Sigmoid colon (tissue), 7 donors: ENCODE results near the gene PHOX2A. TPM values are rescaled to one million over a fixed set of nuclear protein-coding genes. Genes with fewer than 3 reads are reported as not detected.

Experiments used
- DNase-seq: peaks from one replicate; pipeline ENCODE4 v3.0.0-alpha.2; 2019
- H3K27ac ChIP-seq, 4 donors: fragments of 200-600 bp; sonication (generic); one replicate each; pipeline ENCODE4 v1.5.1; 2016 to 2019; ENCODE audit warnings: mild to moderate bottlenecking in 1 of 4
- H3K27me3 ChIP-seq, 3 donors: fragments of 200-600 bp; sonication (generic); one replicate each; pipeline ENCODE4 v1.5.1; 2019; ENCODE audit warnings: mild to moderate bottlenecking in 1 of 3
- H3K36me3 ChIP-seq, 4 donors: fragments of 200-600 bp; sonication (generic); one replicate each; pipeline ENCODE4 v1.5.1; 2016 to 2019
- H3K4me1 ChIP-seq, 4 donors: fragments of 200-600 bp; sonication (generic); one replicate each; pipeline ENCODE4 v1.5.1; 2017 to 2019
- H3K4me3 ChIP-seq, 4 donors: fragments of 200-600 bp; sonication (generic); one replicate each; pipeline ENCODE4 v1.5.1; 2017 to 2019; ENCODE audit warnings: mild to moderate bottlenecking in 2 of 4, moderate library complexity in 1 of 4
- H3K9me3 ChIP-seq, 4 donors: fragments of 200-600 bp in 3 of 4; sonication (generic) in 3 of 4; one replicate each; pipeline versions ENCODE4 v1.5.1 to v1.6.1; 2013 to 2019
- CTCF ChIP-seq, 4 experiments: fragments of 450-650 bp in 3 of 4; fragments of 200-600 bp in 1 of 4; IDR thresholded peaks; one replicate each; pipeline ENCODE4 v1.5.1; 2016 to 2019; ENCODE audit warnings: antibody characterized with exemption in 4 of 4, mild to moderate bottlenecking in 3 of 4, moderate library complexity in 2 of 4
- EP300 ChIP-seq, 4 donors: sonication (generic); formaldehyde crosslinking; IDR thresholded peaks; one replicate each; pipeline ENCODE4 v1.6.1; 2017; ENCODE audit warnings: antibody characterized with exemption in 4 of 4
- POLR2A ChIP-seq, 2 donors: fragments of 450-650 bp; IDR thresholded peaks; one replicate each; pipeline ENCODE4 v1.6.1; 2016; ENCODE audit warnings: antibody characterized with exemption in 2 of 2, mild to moderate bottlenecking in 2 of 2, moderate library complexity in 2 of 2
- POLR2AphosphoS5 ChIP-seq, 4 donors: sonication (generic); formaldehyde crosslinking; IDR thresholded peaks; one replicate each; pipeline ENCODE4 v1.6.1; 2017; ENCODE audit warnings: antibody characterized with exemption in 4 of 4
- WGBS, 2 donors: extraction: QIAGEN DNeasy Blood & Tissue Kit; methylation state at CpG; one replicate each; pipeline ENCODE4 v1.1.7; 2013; 5-methylcytosine and 5-hydroxymethylcytosine counted together
- intact Hi-C: fragments of 100-400 bp; cut with DNase I; formaldehyde crosslinking; loops from one replicate; pipeline ENCODE4 v1.15.1; 2023
- polyA plus RNA-seq, 3 donors: library from polyadenylated mRNA; stranded (reverse); fragments of 200-250 nt; gene quantifications; one replicate each; pipeline ENCODE4 v1.2.3, GENCODE V29; 2013
- total RNA-seq, 4 donors: library from RNA; depleted of rRNA; stranded (reverse); fragments of >200 nt; gene quantifications; one replicate each; pipeline ENCODE4 v1.1.0, GENCODE V29; 2016
- donor health status: healthy with polysubstance abuse.
- donor health status: Bipolar disorder and iron deficiency.
- donor health status: healthy.

PHOX2A gene
- total and polyA plus RNA-seq, 7 donors = 0.41 to 2.9 (median 1.2) TPM; not detected in 3

DNA sequence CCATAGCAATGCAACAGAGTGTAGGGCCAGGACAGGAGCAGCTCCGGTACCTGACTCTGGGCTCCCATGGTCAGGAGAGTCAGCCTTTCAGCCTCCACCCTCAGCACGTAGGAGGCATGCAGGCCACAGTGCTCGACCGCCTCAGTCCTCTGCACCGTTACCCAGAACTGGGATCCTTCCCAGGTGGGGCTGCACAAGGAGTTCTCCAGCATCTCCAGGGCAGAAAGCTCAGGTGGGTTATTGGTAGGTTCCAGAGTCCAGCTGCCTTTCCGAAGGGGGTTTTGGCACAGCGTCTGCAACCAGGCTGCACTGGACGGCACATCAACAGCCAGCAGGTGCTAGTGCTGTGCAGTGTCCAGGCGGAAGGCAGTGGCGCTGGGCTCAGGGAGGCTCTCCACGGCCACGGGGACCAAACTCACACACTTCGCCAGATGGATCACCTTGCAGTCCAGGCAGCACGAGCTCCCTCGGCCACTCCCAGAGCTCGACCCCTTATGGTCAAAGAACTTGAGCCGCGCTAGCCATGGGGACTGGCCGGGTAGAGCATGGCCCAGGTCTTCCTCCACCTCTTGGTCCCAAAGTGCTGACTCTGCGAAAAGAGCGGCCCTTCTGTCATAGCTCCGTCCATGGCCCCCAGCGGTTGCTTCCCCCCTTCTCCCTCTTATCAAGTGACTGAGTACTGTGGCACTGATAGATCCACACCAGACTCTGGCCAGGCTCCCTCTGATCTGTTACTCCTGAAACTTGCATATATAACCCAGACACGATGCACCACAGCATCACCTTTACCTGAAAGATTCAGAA lies 6.9 kb upstream of the PHOX2A start:
- peaks cover 0 to 40% (median 0%) of the 10 kb centered on the region in 3 donors for H3K27me3 ChIP-seq
- no peaks in the 10 kb centered on the region for H3K36me3 ChIP-seq
- H3K4me1 ChIP-seq = no peaks in the 10 kb centered on the region
- no peak overlapping the region for H3K27ac ChIP-seq
- no peak for DNase-seq
- TF ChIP-seq POLR2A (IDR thresholded peaks at IDR 0.05) (no peak), POLR2AphosphoS5 (IDR thresholded peaks at IDR 0.05) (no peak), CTCF (IDR thresholded peaks at IDR 0.05) (no peak), EP300 (IDR thresholded peaks at IDR 0.05) (no peak)
- H3K9me3 ChIP-seq = no peaks in the 10 kb centered on the region
- intact Hi-C loops = no loop called here
- no peak overlapping the region for H3K4me3 ChIP-seq
- whole genome bisulfite sequencing, 2 donors = 90 to 91% methylated on average over 24 of the region's 24 CpGs

DNA sequence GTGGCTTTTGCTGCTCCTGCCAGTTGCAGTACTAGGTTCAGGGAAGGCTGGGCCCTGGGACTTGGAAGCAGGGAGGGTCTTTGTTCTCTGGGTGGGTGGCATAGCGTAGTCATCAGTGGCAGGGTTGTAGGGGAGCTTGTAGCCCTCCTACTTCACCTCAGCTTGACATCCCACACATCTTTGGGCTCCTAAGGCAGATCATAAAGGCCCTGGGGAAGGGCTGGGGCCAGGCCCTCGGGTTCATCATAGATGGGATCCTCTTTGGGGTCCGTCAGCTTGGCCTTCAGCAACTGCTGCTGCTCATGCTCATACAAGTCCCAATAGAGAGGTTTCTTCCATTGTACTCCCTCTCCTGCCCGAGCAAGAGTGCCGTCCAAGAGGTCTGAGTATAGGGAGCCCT lies 6.0 kb upstream of the PHOX2A start:
- DNase-seq = no peak
- intact Hi-C loops = no loop called here
- H3K36me3 ChIP-seq = no peaks in the 10 kb centered on the region
- TF ChIP-seq POLR2A (IDR thresholded peaks at IDR 0.05) (no peak), EP300 (IDR thresholded peaks at IDR 0.05) (no peak), CTCF (IDR thresholded peaks at IDR 0.05) (no peak), POLR2AphosphoS5 (IDR thresholded peaks at IDR 0.05) (no peak)
- peaks cover 6 to 49% (median 7%) of the 10 kb centered on the region in 3 donors for H3K27me3 ChIP-seq
- peaks cover 0 to 2% (median 0%) of the 10 kb centered on the region in 4 donors for H3K4me1 ChIP-seq
- H3K4me3 ChIP-seq = no peak overlapping the region
- no peak overlapping the region for H3K27ac ChIP-seq
- H3K9me3 ChIP-seq = no peaks in the 10 kb centered on the region
- 81 to 85% methylated on average over 5 of the region's 5 CpGs for WGBS, 2 donors

- Histone ChIP-seq H3K27ac (no peak overlapping the region), H3K36me3 (no peaks in the 10 kb centered on the region), H3K27me3 (peaks cover 29 to 69% (median 31%) of the 10 kb centered on the region in 3 donors), H3K4me1 (peaks cover 0 to 18% (median 10%) of the 10 kb centered on the region in 4 donors), H3K9me3 (no peaks in the 10 kb centered on the region), H3K4me3 (no peak overlapping the region)
- 37 to 38% methylated on average over 2 of the region's 2 CpGs for WGBS, 2 donors
- intact Hi-C loops = no loop called here
- no peak for TF ChIP-seq POLR2A (IDR thresholded peaks at IDR 0.05)
- no peak for TF ChIP-seq CTCF (IDR thresholded peaks at IDR 0.05)
- TF ChIP-seq POLR2AphosphoS5 (IDR thresholded peaks at IDR 0.05) = no peak
- TF ChIP-seq EP300 (IDR thresholded peaks at IDR 0.05) = no peak
- no peak for DNase-seq
These were observed 3.6 kb upstream of the PHOX2A start for GRCh38 chr11:72247584-72247983.

DNA sequence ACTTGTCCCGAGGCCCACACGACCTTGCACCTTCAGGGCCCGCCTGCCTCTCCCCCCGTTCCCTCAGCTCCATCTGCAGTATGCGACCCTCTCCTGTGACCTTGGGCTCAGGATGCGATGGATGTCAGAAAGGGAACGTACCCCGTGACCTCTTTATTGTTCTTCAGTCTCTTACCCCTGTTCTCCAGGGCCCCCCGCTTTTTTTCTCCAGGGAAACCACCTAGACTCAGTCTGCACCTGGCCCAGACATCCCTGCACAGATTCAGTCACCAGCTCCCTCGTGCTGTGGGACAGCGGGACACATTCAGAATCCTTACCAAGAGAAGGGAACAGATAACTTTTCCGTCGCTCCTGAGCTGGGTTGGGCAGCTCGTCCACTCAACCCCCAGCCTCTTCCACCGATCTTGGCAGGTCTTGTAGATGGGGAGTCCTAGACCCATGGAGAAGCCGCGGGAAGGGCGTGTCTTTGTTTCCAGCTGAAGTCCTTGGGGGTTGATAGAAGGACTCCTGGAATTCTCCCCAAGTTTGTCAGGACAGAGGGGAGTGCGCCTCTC lies 1.4 kb upstream of the PHOX2A start:
- H3K27ac ChIP-seq = no peak overlapping the region
- TF ChIP-seq EP300 (IDR thresholded peaks at IDR 0.05) = no peak
- TF ChIP-seq CTCF (IDR thresholded peaks at IDR 0.05) = no peak
- no peak for TF ChIP-seq POLR2AphosphoS5 (IDR thresholded peaks at IDR 0.05)
- no peak for TF ChIP-seq POLR2A (IDR thresholded peaks at IDR 0.05)
- 14 to 16% methylated on average over 19 of the region's 19 CpGs for WGBS, 2 donors
- intact Hi-C loops = no loop called here
- H3K36me3 ChIP-seq = no peaks in the 10 kb centered on the region
- peaks cover 30 to 81% (median 51%) of the 10 kb centered on the region in 3 donors for H3K27me3 ChIP-seq
- H3K4me3 ChIP-seq = no peak overlapping the region
- H3K4me1 ChIP-seq = peaks cover 0 to 24% (median 20%) of the 10 kb centered on the region in 4 donors
- no peaks in the 10 kb centered on the region for H3K9me3 ChIP-seq
- DNase-seq = no peak
